ENCODE data around the gene TAS1R3.

DNA sequence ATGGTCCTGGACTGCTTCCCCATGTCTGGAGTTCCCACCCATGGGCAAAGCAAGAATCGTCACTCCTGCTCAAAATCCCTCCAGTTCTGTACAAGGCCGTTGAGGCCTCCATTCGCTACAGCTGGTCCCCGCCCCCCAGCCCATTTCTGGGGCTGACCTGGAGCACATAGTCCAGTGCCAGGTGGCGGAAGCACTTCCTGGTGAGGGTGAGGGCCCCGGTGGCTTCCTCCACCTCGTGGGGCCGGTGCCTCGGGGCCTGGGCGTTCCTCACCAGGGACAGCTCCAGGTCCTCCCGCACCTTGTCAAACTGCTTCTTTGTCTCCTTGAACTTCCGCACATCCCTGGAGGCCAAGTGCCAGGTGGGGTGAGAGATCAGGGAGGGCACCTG is 30.7 kb upstream of the TAS1R3 start:
- TF ChIP-seq FOXM1 (IDR thresholded peaks at IDR 0.05; ENCODE audit: borderline replicate concordance) (no peak), SUZ12 (IDR thresholded peaks at IDR 0.05) (no peak), ELF4 (IDR thresholded peaks at IDR 0.05) (no peak), FOXA1 (IDR thresholded peaks at IDR 0.05) (no peak), FOXK2 (IDR thresholded peaks at IDR 0.05) (no peak), BHLHE40 (IDR thresholded peaks at IDR 0.05; ENCODE audit: borderline replicate concordance) (no peak), CTBP1 (IDR thresholded peaks at IDR 0.05; ENCODE audit: borderline replicate concordance) (no peak), ARNT (IDR thresholded peaks at IDR 0.05) (no peak)
